KOPT-K1 (cell line): Measurements from ENCODE around the gene FHIP1A.

Experiments used
- H3K27ac ChIP-seq: fragments of 200-600 bp; sonication (generic); 2 replicates; pipeline ENCODE4 v1.5.1; 2016; ENCODE audit warnings: antibody characterized with exemption, mild to moderate bottlenecking, low read depth, low read length; ENCODE audit not compliant: poor library complexity, severe bottlenecking
- H3K36me3 ChIP-seq: fragments of 200-600 bp; sonication (generic); 2 replicates; pipeline ENCODE4 v1.5.1; 2017; ENCODE audit warnings: antibody characterized with exemption, mild to moderate bottlenecking, low read length, moderate library complexity; ENCODE audit not compliant: insufficient read depth
- H3K9me3 ChIP-seq: fragments of 200-600 bp; sonication (generic); 2 replicates; pipeline ENCODE4 v1.5.1; 2017; ENCODE audit warnings: antibody characterized with exemption, low read length, mild to moderate bottlenecking; ENCODE audit not compliant: insufficient read depth, poor library complexity, severe bottlenecking

FHIP1A gene

GRCh38 chr4:151407466-151408379 is 1.3 kb upstream of the FHIP1A start:
- Histone ChIP-seq H3K36me3 (no peaks in the 10 kb centered on the region), H3K9me3 (no peaks in the 10 kb centered on the region), H3K27ac (no peak overlapping the region)

- H3K9me3 ChIP-seq: no peaks in the 10 kb centered on the region
- H3K27ac ChIP-seq: no peak overlapping the region
- H3K36me3 ChIP-seq: no peaks in the 10 kb centered on the region
These were observed 671 bp upstream of the FHIP1A start for GRCh38 chr4:151408380-151408629.

GRCh38 chr4:151409470-151410313 is 716 bp downstream of the FHIP1A start:
- no peaks in the 10 kb centered on the region for H3K9me3 ChIP-seq
- no peaks in the 10 kb centered on the region for H3K36me3 ChIP-seq
- no peak overlapping the region for H3K27ac ChIP-seq

GRCh38 chr4:151415978-151416377 is 7.0 kb downstream of the FHIP1A start:
- no peak overlapping the region for H3K27ac ChIP-seq
- H3K9me3 ChIP-seq: no peaks in the 10 kb centered on the region

GRCh38 chr4:151417164-151417571 is 8.2 kb downstream of the FHIP1A start:
- Histone ChIP-seq H3K36me3 (no peaks in the 10 kb centered on the region), H3K27ac (no peak overlapping the region), H3K9me3 (no peaks in the 10 kb centered on the region)

More at GRCh38 chr4:151415978-151416377, 7.0 kb downstream of the FHIP1A start:
- H3K36me3 ChIP-seq: no peaks in the 10 kb centered on the region

- H3K27ac ChIP-seq: no peak overlapping the region
- no peaks in the 10 kb centered on the region for H3K9me3 ChIP-seq
- no peaks in the 10 kb centered on the region for H3K36me3 ChIP-seq
These were observed 8.9 kb downstream of the FHIP1A start for GRCh38 chr4:151417766-151418376.

GRCh38 chr4:151418385-151418784 is 9.4 kb downstream of the FHIP1A start:
- no peaks in the 10 kb centered on the region for H3K36me3 ChIP-seq
- H3K27ac ChIP-seq: no peak overlapping the region
- H3K9me3 ChIP-seq: no peaks in the 10 kb centered on the region

GRCh38 chr4:151418856-151419255 is 9.9 kb downstream of the FHIP1A start:
- Histone ChIP-seq H3K9me3 (no peaks in the 10 kb centered on the region), H3K27ac (no peak overlapping the region)

GRCh38 chr4:151420250-151420807 is 11.4 kb downstream of the FHIP1A start:
- H3K36me3 ChIP-seq: no peaks in the 10 kb centered on the region
- H3K9me3 ChIP-seq: no peaks in the 10 kb centered on the region
- no peak overlapping the region for H3K27ac ChIP-seq

More at GRCh38 chr4:151418856-151419255, 9.9 kb downstream of the FHIP1A start:
- no peaks in the 10 kb centered on the region for H3K36me3 ChIP-seq

GRCh38 chr4:151422854-151423253 is 13.9 kb downstream of the FHIP1A start:
- no peaks in the 10 kb centered on the region for H3K9me3 ChIP-seq
- H3K36me3 ChIP-seq: no peaks in the 10 kb centered on the region
- H3K27ac ChIP-seq: no peak overlapping the region

GRCh38 chr4:151426513-151426912 is 17.5 kb downstream of the FHIP1A start:
- Histone ChIP-seq H3K9me3 (no peaks in the 10 kb centered on the region), H3K36me3 (no peaks in the 10 kb centered on the region), H3K27ac (no peak overlapping the region)

- Histone ChIP-seq H3K36me3 (no peaks in the 10 kb centered on the region), H3K9me3 (no peaks in the 10 kb centered on the region), H3K27ac (no peak overlapping the region)
These were observed 18.3 kb downstream of the FHIP1A start for GRCh38 chr4:151427266-151427665.

- no peaks in the 10 kb centered on the region for H3K36me3 ChIP-seq
- H3K27ac ChIP-seq: no peak overlapping the region
- H3K9me3 ChIP-seq: no peaks in the 10 kb centered on the region
These were observed 19.4 kb downstream of the FHIP1A start for GRCh38 chr4:151428346-151428745.

- Histone ChIP-seq H3K27ac (no peak overlapping the region), H3K9me3 (no peaks in the 10 kb centered on the region), H3K36me3 (no peaks in the 10 kb centered on the region)
These were observed 21.1 kb downstream of the FHIP1A start for GRCh38 chr4:151429957-151430570.
